Left hindlimb (tissue), 1 donor: Measurements from ENCODE around the gene TSPAN10.

Experiments
- DNase-seq: peaks from one replicate; pipeline ENCODE4 v3.0.0-alpha.2; 2018

The TSPAN10 gene

DNA sequence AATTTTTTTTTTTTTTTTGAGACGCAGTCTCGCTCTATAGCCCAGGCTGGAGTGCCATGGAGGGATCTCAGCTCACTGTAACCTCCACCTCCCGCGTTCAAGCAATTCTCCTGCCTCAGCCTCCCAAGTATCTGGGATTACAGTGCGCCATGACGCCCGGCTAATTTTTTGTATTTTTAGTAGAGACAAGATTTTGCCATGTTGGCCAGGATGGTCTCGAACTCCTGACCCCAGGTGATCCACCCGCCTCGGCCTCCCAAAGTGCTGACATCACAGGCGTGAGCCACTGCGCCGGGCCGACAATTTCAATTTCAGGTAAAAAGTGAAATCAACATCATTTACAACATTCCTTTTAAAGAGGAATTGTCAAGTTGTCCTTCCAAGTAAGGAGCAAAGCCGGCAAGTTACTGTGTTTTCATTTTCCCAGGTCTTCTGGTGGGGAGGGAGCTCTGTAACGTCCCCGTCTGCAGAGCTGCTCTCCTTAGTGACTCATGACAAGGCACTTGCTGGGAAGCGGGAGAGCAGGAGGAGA lies 957 bp upstream of the TSPAN10 start:
- DNase-seq, result no peak

DNA sequence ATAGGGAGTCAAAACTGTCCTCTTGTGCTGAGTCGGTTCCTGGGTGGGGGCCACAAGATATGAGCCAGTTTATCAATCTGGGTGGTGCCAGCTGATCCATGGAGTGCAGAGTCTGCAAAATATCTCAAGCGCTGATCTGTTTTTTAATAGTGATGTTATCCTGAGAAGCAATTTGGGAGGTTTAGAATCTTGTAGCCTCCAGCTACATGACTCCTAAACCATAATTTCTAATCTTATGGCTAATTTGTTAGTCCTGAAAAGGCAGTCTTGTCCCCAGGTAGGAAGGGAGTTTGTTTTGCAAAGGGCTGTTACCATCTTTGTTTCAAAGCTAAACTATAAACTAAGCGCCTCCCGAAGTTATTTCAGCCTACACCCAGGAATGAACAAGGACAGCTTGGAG lies 1.7 kb downstream of the TSPAN10 start:
- no peak for DNase-seq

DNA sequence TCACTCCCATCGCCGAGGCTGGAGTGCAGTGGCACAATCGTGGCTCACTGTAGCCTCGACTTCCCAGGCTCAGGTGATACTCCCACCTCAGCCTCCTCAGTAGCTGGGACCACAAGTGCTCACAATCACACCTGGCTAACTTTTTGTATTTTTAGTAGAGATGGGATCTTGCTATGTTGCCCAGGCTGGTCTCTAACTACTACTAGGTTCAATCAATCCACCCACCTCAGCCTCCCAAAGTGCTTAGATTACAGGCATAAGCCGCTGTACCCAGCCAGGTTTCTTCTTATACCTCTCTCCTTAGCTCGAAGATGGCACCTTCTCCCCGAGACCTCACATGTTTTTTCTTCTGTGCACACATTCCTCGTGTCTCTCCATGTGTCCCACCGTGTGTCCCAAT lies 3.0 kb downstream of the TSPAN10 start:
- no peak for DNase-seq

DNA sequence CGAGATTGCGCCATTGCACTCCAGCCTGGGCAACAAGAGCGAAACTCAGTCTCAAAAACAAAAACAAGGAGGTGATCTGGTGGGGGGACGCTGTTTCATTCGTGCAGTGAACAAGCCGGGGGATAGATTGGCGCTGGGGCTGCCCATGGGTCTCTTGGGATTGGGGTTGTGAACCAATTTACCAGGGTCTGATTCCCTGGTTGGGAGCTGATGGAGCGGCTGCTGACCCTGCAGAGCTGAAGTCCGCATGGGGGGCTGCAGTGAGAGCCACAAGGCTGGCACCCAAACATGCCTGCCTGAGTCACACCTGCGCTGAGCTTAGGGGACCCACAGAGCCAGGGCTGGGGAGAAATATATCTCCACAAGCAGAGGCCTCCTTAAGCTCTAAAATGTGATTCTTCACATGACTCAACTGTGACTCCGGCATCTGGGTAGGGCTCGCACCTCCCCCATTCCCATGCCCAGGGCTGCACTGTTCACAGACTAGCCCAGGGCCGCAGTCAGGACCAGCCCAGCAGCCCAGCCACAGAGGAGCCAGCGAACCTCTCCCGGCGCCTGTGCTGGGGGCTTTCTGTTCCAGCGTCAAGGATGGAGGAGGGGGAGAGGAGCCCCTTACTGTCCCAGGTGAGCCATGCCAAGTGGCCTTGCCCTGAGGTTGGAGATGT lies 5.0 kb downstream of the TSPAN10 start:
- DNase-seq, result no peak

DNA sequence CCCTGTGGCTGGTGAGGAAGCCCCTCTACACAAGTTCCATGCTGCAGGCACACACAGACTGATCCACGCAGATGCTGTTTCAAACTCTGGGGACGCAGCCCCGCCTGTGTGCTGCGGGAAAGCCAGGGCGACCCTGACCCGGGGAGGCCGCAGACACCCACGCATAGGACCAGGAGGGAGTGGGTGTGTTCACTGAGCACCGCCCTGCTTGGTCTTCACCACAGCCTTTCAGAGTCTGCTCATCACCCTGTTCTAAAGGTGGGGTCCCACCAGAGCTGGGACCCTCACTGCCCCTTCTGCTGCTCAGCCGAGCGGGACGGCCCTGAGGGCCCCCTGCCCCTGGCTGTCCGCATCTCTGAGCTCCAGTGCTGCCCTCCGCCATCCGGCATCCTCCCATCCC lies 7.5 kb downstream of the TSPAN10 start:
- DNase-seq, result no peak

DNA sequence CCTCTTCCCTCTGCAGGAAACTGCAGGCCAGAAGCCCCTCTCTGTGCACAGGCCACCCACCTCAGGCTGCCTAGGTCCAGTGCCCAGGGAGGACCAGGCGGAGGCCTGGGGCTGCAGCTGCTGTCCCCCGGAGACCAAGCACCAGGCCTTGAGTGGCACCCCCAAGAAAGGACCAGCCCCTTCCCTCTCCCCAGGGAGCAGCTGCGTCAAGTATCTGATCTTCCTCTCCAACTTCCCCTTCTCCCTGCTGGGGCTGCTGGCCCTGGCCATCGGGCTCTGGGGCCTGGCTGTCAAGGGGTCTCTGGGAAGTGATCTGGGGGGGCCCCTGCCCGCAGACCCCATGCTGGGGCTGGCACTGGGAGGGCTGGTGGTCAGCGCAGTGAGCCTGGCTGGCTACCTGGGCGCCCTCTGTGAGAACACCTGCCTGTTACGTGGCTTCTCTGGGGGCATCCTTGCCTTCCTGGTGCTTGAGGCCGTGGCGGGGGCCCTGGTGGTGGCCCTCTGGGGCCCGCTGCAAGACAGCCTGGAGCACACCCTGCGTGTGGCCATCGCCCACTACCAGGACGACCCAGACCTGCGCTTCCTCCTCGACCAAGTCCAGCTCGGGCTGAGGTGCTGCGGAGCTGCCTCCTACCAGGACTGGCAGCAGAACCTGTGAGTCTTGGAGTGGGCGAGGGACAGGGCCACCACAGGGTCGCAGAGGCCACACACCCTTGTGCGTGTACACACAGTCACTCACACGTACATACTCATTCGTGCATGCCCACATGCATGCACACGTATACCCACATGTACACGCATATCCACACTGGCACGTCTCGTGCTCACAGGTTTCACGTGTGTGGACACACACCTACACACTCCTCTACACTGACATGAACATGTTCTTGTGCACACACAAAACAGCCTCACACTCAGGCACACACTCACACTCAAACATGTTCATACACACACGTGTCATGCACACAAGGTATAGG lies 8.3 kb downstream of the TSPAN10 start:
- DNase-seq, result no peak

DNA sequence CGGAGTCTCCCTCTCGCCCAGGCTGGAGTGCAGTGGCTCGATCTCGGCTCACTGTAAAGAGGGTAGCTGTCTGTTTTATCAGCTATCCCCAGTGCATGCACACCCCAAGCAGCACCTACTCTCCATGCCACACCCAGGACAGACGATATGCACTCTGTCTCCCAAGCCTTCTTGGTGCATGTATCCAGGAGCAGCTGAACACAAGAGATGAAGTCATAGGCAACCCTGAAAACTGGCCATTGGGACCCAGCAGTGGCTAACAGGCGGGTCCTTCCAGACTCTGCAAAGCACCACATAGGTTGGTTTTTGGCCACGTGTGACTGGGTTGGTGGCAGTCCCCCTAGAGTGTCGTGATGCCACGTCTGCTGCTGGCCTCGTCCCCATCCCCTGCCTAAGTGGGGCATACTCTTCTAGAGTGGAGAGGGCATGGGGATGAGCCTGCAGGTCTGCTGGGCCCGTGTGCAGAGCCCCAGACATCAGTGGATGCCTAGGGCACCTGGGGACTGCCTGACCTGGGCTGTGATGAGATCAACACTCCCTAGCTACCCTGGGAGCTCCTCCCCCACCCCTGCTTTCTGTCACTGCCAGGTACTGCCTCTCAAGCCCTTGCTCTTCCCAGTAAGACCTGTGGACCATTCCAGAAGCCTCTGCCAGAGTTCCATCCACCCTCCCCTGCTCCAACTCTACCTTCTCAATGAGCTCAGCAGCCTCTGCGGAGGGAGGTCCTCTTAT lies 10.0 kb downstream of the TSPAN10 start:
- DNase-seq, result no peak

DNA sequence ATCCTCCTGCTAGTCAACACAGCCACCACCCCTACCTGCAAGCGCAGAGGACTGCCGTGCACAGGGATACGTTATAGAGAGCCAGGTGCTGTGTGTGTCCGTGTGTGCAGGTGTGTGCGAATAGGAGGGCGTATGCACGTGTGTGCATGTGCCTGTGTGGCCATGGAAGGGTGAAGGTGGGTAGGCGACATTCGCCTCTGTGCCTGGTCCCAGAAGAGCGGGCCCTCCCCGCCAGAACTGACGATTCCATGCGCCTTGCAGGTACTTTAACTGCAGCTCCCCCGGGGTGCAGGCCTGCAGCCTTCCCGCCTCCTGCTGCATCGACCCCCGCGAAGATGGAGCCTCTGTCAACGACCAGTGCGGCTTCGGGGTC lies 10.6 kb downstream of the TSPAN10 start:
- DNase-seq, result no peak

DNA sequence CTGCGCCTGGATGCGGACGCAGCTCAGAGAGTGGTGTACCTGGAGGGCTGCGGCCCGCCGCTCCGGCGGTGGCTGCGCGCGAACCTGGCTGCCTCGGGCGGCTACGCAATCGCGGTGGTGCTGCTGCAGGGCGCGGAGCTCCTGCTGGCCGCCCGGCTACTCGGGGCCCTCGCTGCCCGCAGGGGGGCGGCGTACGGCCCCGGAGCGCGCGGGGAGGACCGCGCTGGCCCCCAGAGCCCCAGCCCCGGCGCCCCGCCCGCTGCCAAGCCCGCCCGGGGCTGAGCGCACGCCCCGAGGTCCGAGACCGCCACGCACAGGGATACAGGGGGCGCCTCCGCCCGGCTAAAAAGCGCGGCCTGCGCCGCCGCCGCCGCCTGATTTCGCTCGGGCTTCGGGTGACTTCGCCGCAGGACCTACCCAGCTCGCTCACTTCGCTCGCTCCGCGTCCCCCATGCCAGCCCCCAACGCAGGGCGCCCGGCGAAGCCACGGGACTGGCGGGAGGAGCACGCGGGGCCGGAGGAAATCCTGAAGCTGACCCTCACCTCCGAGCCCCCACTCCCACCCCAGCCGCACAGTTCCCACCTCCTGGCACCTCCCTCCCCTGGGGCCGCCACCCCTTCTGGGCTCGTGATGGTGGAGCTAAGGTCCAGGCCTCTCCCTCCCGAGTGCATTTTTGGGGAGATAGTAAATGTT lies 11.2 kb downstream of the TSPAN10 start:
- no peak for DNase-seq

DNA sequence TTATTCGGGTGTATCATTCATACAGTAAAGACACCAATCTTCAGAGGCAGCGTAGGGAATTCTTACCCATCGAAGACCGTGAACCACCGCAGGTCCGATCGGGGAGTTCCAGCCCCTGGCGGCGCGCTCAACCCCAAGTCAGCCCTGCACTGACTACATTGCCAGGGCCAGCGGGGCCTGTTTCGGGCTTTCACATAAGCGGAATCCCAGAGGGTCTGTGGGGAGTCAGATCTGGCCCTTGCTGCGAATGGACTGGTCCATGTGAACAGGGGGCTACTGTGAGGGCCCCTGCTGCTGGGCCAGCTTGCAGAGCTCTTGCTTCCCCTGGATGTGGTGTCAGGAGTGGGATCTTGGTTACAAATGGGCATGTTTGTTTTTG lies 11.7 kb downstream of the TSPAN10 start:
- no peak for DNase-seq

DNA sequence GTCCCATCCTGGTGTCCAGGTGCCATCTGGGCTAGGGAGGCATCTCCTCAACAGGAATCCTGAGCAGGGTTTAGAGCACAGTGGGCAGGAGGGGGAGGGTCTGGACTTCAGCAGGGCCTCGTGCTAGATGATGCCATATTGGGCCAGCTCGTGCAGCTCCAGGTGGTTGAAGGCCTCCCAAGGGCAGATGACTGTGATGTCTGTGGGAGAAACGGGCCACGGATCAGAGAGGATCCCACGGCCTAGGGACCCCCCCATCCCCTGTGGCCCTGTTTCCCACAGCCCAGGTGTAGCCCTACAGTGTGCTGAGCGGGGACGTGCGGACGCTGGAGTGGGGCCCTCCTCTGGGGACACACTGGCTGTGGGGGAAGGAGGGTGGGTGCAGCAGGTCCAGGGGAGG lies 14.0 kb downstream of the TSPAN10 start:
- no peak for DNase-seq

DNA sequence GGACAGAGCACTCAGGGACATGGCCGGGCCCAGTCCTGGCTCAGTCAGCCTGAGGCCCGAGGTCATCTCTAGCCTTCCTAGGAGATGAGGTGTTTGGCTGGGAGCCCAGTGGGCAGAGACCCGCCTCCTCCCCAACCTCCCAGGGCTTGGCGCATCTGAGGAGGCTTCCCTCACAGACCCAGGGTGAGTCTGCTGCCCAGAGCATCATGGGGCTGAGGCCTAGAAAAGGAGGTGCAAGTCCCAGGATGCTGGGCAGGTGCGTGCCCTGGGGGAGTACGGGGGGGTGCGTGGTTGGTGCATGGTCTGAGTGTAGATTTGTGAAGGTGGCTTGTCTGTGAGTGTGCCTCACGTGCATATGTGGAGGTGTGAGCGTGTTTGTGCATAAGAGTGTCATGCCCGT lies 14.7 kb downstream of the TSPAN10 start:
- no peak for DNase-seq

DNA sequence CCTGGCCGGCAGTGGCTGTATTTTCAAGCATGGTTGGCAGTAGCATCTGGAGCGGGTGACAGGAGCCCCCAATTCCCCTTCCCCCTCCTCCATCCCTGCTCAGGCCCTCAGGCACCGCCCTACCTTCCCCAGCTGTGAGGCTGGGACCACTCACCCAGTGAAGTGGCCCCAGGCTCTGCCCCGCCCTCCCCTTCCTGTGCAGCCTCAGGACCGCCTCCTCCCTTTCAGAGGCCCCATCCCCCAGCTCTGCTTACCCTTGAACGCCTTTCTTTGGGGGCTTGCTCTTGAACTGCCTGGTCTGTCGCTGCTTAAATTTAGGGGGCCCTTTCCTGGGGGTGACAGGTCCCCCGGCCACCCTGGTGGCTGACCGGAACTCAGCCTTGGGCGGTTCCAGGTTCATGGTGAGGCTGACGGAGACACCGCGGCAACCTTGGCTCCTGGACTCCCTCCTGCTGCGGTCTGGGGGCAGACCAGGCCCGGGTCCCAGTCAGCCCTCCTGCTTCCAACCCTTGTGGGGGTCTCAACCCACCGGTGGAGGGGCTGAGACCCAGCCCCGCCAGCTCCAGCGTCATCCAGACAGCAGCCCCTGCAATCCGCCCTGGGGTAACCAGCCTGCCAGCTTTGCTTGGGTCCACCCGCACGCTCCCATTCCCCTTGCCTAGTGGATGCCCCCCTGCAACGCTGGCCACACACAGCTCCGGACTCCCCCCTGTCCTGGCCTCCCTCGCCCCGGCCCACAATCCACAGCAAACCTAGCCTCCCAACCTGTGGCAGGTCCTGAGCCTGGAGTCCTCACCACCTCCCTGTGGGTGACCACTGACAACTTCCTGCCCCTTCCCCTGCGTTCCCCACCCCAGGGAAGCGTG lies 16.1 kb downstream of the TSPAN10 start:
- no peak for DNase-seq

DNA sequence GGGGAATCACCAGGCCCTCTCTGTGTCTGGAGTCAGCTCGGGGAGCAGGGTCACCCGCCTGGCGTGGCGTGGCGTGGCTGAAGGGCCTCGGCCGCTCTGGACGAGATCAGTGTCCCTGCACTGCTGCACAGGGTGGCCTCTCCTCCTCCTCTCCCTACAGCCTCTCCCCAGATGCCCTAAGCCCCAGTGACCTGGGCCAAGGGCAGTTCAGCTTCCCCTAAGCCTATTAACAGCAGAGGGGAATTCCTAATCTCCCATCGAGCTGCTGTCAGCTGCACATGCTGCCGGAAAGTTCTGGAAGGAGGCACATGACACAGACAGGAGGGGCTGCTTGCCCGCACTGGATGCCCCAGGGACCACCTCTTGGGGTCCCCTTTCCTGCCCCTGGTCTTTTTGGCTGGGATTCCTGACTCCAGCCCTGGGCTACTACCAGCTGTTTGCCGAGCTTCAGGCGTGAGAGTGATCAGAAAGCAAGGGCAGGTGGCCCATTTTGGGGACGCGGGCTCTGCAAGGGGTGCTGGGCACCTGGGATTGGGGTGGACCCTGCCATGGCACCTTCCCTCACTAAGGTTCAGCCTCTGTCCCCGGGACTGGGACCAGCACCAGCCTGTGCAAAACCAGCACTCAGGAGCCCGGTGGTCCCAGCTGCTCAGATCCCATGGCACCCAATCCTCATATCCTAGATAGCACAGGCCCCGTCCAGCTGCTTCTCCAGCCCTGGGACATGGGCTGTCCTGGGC lies 18.6 kb downstream of the TSPAN10 start:
- DNase-seq, result no peak

DNA sequence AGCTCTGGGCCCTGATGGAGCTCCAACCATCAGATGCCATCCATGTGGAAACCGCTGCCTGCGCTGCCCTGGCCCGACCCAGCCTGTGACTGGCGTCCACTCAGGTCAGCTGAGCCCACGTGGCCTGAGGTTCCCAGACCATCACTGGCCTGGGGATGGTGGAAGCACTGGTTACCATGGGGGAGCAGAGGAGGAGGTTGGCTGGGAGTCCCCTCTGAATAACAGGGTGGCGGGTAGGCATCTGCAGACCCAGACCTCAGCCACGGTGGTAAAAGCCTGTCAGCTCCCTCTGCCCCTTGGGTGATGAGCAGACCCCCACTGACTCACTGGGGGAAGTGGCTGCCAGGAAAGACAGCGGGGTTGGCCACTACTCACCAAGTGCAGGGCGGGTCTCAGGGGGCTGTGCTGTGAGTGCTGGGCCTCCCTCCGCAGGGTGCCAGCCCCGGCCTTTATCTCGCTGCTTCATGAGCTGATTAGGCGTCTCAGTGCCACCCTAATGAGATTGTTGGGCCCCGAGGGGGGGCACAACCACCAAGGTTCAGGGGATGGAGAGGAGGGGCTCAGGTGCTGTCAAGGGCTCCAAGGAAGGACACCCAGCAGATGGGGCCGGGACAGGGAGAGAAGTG lies 19.2 kb downstream of the TSPAN10 start, which contains the start of gene PDE6G:
TSS of gene PDE6G (minus strand) at position 425 of the 626 bp plus-strand sequence. CDS start 3,237 bp downstream, outside the sequence.
- no peak for DNase-seq

DNA sequence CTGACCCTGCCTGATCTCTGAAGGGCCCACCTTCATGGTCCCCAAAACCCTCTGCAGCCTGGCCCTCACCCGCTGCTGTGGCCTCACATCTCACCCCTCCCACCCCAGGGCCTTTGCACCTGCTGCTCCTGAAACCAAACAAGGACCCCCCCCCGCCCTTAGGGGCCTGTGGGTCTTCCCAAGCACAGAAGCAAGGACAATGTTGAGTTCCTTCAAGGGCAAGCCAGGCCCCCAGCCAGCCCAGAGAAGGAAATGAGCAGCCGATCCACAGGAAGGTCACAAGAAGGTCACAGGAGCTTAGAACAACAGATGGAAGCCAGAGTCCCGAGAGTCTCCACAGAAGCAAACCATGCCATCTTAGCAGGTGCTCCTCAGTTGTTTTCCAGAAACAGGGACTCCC lies 19.8 kb downstream of the TSPAN10 start:
- DNase-seq, result no peak

DNA sequence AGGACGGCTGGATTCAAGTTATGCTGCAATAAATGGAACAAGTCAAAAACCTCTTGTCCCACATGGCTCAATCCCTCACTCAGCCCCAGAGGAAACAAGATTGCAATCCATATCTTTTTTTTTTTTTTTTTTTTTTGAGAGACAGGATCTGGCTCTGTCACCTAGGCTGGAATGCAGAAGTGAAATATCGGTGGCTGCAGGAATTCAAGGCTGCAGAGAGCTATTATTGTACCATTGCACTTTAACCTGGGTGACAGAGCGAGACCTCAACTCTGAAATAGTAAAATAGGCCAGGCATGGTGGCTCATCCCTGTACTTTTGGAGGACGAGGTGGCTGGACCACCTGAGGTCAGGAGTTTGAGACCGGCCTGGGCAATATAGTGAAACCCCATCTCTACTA lies 22.0 kb downstream of the TSPAN10 start:
- no peak for DNase-seq

DNA sequence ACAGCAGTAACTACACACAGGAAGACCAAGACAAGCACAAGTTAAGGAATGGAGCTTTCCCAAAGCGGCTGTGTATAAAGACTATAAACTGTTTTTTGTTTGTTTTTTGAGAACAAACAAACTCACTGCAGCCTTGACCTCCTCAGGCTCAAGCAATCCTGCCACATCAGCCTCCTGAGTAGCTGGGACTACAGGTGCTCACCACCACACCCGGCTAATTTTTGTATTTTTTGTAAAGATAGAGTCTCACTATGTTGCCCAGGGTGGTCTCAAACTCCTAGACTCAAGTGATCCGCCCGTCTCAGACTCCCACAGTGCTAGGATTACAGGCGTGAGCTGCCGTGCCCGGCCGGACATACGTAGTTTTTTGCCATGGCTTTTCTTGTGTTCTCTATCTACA lies 23.4 kb downstream of the TSPAN10 start:
- no peak for DNase-seq

DNA sequence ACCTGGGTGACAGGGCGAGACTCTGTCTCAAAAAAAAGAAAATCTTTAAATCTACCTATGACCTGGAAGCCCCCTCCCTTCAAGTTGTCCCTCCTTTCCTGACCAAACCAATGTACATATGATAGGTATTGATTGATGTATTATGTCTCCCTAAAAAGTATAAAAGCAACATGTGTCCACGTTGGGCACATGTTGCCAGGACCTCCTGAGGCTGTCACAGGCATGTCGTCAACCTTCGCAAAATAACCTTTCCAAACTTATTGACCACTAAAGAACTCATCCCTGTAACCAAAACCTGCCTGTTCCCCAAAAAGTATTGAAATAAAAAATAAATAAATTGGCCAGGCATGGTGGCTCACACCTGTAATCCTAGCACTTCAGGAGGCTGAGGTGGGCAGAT lies 25.0 kb downstream of the TSPAN10 start:
- DNase-seq, result no peak

DNA sequence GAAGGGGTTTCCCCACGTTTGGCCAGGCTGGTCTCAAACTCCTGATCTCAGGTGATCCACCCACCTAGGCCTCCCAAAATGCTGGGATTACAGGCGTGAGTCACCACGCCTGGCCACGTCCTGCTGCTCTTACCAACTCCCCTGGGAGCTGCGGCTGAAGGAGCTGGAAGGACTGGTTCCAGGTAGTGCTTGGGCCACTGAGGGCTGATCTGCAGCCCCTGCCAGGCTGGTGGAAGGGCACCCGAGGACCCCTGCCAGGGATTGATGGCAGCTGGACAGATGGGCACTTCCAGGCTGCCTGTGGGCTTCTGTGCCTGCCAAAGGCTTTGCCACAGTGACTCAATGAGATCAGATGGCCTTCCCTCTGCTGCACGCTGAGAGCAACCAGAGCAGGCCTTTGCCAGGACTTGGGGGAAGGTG lies 27.1 kb downstream of the TSPAN10 start:
- DNase-seq, result no peak
